ENCODE results near the gene LARP1. TPM values are rescaled to one million over a fixed set of nuclear protein-coding genes. Genes with fewer than 3 reads are reported as not detected.

The LARP1 gene
- total and polyA plus RNA-seq, 9 of the 15 experiments (the other 6 are each of a cell fraction or from before 2014, with no cell fraction given): 22.6 to 300 (median 92.0) TPM

DNA sequence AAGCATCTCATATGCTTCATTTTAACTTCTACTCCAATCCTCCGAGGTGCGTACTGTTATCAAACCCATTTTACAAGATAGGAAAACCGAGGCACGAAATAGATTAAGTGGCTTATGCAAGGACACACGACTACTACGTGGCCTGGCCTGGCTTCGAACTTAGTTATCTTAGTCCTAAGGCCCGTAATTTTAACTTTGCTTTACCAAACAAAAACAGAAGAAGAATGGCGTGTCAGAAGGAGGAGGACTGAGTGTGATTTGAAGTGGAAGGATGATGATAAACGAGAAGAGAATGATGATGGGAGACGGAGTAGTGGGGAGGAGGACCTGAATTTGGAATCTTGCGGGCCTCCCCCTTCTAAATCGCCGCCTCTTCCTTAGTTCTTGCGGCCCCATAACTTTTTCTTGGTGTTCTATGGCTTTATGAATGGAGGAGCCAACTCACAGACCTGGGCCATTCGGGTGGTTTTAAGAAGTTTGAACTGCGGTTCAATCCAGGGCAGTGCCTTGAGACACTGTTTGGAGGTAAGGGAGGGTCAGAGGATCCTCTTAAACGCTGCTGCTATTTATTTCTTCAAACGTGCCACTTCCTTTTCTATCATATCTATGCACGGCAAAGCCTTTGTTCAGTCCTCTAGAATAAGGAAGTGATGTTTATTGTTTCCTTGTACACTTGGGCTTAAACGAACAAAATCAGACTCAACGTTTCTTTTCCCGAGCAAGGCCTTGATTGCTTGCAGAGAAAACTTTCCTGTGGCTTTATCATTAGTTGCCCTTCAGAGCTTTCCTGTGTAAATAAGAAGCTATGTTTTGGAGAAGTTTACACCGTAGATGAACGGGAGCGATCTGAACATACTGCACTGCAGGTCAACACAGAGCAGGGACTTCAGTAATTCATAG lies 104.0 kb downstream of the LARP1 start (continued):
- peak; percentile 54; the same call in 1 of the 2 replicates for TF ChIP-seq HDAC2 (IDR thresholded peaks at IDR 0.05)
- TF ChIP-seq ZNF79 (CRISPR knock-in tag; IDR thresholded peaks at IDR 0.05; ENCODE audit: low read depth): no peak
- peak; percentile 28 for TF ChIP-seq BRD9 (IDR thresholded peaks at IDR 0.05; ENCODE audit: low read depth, partially characterized antibody)
- TF ChIP-seq, protein P1, sequence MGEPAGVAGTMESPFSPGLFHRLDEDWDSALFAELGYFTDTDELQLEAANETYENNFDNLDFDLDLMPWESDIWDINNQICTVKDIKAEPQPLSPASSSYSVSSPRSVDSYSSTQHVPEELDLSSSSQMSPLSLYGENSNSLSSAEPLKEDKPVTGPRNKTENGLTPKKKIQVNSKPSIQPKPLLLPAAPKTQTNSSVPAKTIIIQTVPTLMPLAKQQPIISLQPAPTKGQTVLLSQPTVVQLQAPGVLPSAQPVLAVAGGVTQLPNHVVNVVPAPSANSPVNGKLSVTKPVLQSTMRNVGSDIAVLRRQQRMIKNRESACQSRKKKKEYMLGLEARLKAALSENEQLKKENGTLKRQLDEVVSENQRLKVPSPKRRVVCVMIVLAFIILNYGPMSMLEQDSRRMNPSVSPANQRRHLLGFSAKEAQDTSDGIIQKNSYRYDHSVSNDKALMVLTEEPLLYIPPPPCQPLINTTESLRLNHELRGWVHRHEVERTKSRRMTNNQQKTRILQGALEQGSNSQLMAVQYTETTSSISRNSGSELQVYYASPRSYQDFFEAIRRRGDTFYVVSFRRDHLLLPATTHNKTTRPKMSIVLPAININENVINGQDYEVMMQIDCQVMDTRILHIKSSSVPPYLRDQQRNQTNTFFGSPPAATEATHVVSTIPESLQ (CRISPR knock-in tag; IDR thresholded peaks at IDR 0.05): no peak
- no peak for TF ChIP-seq FOXJ3 (CRISPR knock-in tag; IDR thresholded peaks at IDR 0.05)
- TF ChIP-seq, protein P2, sequence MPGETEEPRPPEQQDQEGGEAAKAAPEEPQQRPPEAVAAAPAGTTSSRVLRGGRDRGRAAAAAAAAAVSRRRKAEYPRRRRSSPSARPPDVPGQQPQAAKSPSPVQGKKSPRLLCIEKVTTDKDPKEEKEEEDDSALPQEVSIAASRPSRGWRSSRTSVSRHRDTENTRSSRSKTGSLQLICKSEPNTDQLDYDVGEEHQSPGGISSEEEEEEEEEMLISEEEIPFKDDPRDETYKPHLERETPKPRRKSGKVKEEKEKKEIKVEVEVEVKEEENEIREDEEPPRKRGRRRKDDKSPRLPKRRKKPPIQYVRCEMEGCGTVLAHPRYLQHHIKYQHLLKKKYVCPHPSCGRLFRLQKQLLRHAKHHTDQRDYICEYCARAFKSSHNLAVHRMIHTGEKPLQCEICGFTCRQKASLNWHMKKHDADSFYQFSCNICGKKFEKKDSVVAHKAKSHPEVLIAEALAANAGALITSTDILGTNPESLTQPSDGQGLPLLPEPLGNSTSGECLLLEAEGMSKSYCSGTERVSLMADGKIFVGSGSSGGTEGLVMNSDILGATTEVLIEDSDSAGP (CRISPR knock-in tag; IDR thresholded peaks at IDR 0.05): no peak
- TF ChIP-seq, protein P3, sequence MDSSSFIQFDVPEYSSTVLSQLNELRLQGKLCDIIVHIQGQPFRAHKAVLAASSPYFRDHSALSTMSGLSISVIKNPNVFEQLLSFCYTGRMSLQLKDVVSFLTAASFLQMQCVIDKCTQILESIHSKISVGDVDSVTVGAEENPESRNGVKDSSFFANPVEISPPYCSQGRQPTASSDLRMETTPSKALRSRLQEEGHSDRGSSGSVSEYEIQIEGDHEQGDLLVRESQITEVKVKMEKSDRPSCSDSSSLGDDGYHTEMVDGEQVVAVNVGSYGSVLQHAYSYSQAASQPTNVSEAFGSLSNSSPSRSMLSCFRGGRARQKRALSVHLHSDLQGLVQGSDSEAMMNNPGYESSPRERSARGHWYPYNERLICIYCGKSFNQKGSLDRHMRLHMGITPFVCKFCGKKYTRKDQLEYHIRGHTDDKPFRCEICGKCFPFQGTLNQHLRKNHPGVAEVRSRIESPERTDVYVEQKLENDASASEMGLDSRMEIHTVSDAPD (CRISPR knock-in tag; IDR thresholded peaks at IDR 0.05): no peak
- no peak for TF ChIP-seq SIN3A (IDR thresholded peaks at IDR 0.05; ENCODE audit: borderline replicate concordance in 2 of 2, control insufficient read depth in 1 of 2, low read depth in 2 of 2, low read length in 2 of 2)
- TF ChIP-seq, protein P4, sequence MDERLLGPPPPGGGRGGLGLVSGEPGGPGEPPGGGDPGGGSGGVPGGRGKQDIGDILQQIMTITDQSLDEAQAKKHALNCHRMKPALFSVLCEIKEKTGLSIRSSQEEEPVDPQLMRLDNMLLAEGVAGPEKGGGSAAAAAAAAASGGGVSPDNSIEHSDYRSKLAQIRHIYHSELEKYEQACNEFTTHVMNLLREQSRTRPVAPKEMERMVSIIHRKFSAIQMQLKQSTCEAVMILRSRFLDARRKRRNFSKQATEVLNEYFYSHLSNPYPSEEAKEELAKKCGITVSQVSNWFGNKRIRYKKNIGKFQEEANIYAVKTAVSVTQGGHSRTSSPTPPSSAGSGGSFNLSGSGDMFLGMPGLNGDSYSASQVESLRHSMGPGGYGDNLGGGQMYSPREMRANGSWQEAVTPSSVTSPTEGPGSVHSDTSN (CRISPR knock-in tag; IDR thresholded peaks at IDR 0.05; ENCODE audit: low read depth): no peak
- TF ChIP-seq, protein P4 (tag; conservative IDR thresholded peaks at IDR 0.05; ENCODE audit: low read depth): 0 out of 2 replicates have a peak, but pooled peaks have one; percentile 9
- TF ChIP-seq, protein P5, sequence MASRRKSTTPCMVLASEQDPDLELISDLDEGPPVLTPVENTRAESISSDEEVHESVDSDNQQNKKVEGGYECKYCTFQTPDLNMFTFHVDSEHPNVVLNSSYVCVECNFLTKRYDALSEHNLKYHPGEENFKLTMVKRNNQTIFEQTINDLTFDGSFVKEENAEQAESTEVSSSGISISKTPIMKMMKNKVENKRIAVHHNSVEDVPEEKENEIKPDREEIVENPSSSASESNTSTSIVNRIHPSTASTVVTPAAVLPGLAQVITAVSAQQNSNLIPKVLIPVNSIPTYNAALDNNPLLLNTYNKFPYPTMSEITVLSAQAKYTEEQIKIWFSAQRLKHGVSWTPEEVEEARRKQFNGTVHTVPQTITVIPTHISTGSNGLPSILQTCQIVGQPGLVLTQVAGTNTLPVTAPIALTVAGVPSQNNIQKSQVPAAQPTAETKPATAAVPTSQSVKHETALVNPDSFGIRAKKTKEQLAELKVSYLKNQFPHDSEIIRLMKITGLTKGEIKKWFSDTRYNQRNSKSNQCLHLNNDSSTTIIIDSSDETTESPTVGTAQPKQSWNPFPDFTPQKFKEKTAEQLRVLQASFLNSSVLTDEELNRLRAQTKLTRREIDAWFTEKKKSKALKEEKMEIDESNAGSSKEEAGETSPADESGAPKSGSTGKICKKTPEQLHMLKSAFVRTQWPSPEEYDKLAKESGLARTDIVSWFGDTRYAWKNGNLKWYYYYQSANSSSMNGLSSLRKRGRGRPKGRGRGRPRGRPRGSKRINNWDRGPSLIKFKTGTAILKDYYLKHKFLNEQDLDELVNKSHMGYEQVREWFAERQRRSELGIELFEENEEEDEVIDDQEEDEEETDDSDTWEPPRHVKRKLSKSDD (conservative IDR thresholded peaks at IDR 0.05; ENCODE audit: low read length): no peak
- no peak for TF ChIP-seq TCF7L2 (IDR thresholded peaks at IDR 0.05; ENCODE audit: low read depth, low read length)
- no peak for TF ChIP-seq KAT2B (IDR thresholded peaks at IDR 0.05; ENCODE audit: low read depth, low read length)
- TF ChIP-seq RB1 (IDR thresholded peaks at IDR 0.05; ENCODE audit: low read depth): no peak
- no peak for TF ChIP-seq CAMTA2 (CRISPR knock-in tag; conservative IDR thresholded peaks at IDR 0.05)
